IPS DF 6.9 (cell line): Measurements from ENCODE around the gene SLC17A7.

ENCODE experiments used
- DNase-seq: peaks from one replicate; pipeline ENCODE4 v3.0.0-alpha.2; 2013; ENCODE audit warnings: low read depth, low spot score
- H3K27ac ChIP-seq: one replicate; pipeline ENCODE4 v1.5.1; 2013; ENCODE audit warnings: low read length, control low read depth
- H3K27me3 ChIP-seq: 2 replicates; pipeline ENCODE4 v1.6.1; 2013; ENCODE audit warnings: mild to moderate bottlenecking, low read length; ENCODE audit not compliant: control insufficient read depth, insufficient read depth
- H3K36me3 ChIP-seq: 2 replicates; pipeline ENCODE4 v1.6.1; 2013; ENCODE audit warnings: low read length; ENCODE audit not compliant: control insufficient read depth, insufficient read depth
- H3K4me1 ChIP-seq: 2 replicates; pipeline ENCODE4 v1.6.1; 2013; ENCODE audit warnings: low read length; ENCODE audit not compliant: control insufficient read depth, insufficient read depth
- H3K4me3 ChIP-seq: 2 replicates; pipeline ENCODE4 v1.5.1; 2013; ENCODE audit warnings: mild to moderate bottlenecking, low read length
- H3K9me3 ChIP-seq: 2 replicates; pipeline ENCODE4 v1.6.1; 2013; ENCODE audit warnings: low read length, inconsistent platforms; ENCODE audit not compliant: control insufficient read depth, insufficient read depth
- WGBS: extraction: QIAGEN DNeasy Blood & Tissue Kit; methylation state at CpG from one replicate; pipeline ENCODE4 v1.1.7; 2013; ENCODE audit warnings: mixed read lengths, missing lambda C conversion rate; ENCODE audit not compliant: insufficient read length, insufficient coverage; 5-methylcytosine and 5-hydroxymethylcytosine counted together

Gene SLC17A7

GRCh38 chr19:49428547-49429451 lies 12.5 kb downstream of the SLC17A7 start:
- Histone ChIP-seq H3K27me3 (peaks cover 9% of the 10 kb centered on the region; the same call in 1 of the 2 replicates), H3K4me3 (peak overlapping the region; percentile 41; the same call in 1 of the 2 replicates), H3K9me3 (no peaks in the 10 kb centered on the region), H3K27ac (no peak overlapping the region), H3K36me3 (no peaks in the 10 kb centered on the region), H3K4me1 (peaks cover 15% of the 10 kb centered on the region)
- no CpG with 5 or more reads among the region's 29 CpGs for WGBS
- no peak for DNase-seq

GRCh38 chr19:49427855-49428546 lies 13.3 kb downstream of the SLC17A7 start:
- no peaks in the 10 kb centered on the region for H3K9me3 ChIP-seq
- no peak for DNase-seq
- peaks cover 14% of the 10 kb centered on the region for H3K4me1 ChIP-seq

GRCh38 chr19:49427339-49427738 lies 14.0 kb downstream of the SLC17A7 start:
- no peak for DNase-seq
- no peaks in the 10 kb centered on the region for H3K9me3 ChIP-seq
- H3K4me3 ChIP-seq = no peak overlapping the region
- H3K27me3 ChIP-seq = peaks cover 18% of the 10 kb centered on the region
- H3K27ac ChIP-seq = no peak overlapping the region
- H3K36me3 ChIP-seq = no peaks in the 10 kb centered on the region
- no CpG with 5 or more reads among the region's 12 CpGs for WGBS
- H3K4me1 ChIP-seq = peaks cover 18% of the 10 kb centered on the region

More at GRCh38 chr19:49427855-49428546, 13.3 kb downstream of the SLC17A7 start:
- Histone ChIP-seq H3K4me3 (peak overlapping the region; percentile 41; the same call in 1 of the 2 replicates), H3K27ac (no peak overlapping the region), H3K27me3 (peaks cover 12% of the 10 kb centered on the region; the same call in 1 of the 2 replicates), H3K36me3 (no peaks in the 10 kb centered on the region)
- WGBS = no CpG with 5 or more reads among the region's 45 CpGs

GRCh38 chr19:49425922-49426592 lies 15.3 kb downstream of the SLC17A7 start:
- peaks cover 15% of the 10 kb centered on the region for H3K4me1 ChIP-seq
- H3K4me3 ChIP-seq = peak overlapping the region; percentile 2; the same call in 1 of the 2 replicates
- H3K36me3 ChIP-seq = no peaks in the 10 kb centered on the region
- no CpG with 5 or more reads among the region's 30 CpGs for WGBS
- H3K9me3 ChIP-seq = no peaks in the 10 kb centered on the region
- H3K27ac ChIP-seq = no peak overlapping the region
- H3K27me3 ChIP-seq = peaks cover 24% of the 10 kb centered on the region
- DNase-seq = peak; percentile 85

DNA sequence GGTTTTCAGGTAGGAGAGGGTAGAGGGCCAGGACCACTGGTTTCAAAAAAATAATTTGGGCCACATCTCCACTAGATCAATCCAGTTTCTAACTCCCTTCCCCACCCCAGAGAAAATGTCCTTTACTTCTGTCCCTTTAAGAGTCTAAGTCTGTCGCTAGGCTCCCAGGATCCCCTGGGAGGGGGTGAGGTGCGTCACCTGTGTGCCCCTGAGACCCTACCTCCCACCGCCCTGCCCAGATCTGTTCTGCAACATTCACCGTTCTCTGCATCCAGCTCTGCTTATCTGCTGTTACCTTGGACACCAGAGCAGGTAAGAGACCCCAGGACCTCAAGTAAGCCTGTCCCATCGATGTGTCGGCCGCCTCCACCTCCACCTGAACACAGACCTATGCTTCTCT lies 16.1 kb downstream of the SLC17A7 start, which contains the start of gene GFY:
GFY (plus strand) TSS at position 211 of the 400 bp plus-strand sequence. CDS start 1,043 bp downstream, outside the sequence.
- H3K27me3 ChIP-seq = peaks cover 24% of the 10 kb centered on the region
- H3K27ac ChIP-seq = no peak within 1 kb of the TSS
- peaks cover 13% of the 10 kb centered on the region for H3K4me1 ChIP-seq
- H3K36me3 ChIP-seq = no peaks in the 10 kb centered on the region
- peak within 1 kb of the TSS; percentile 2; the same call in 1 of the 2 replicates for H3K4me3 ChIP-seq
- DNase-seq = no peak
- no CpG with 5 or more reads among the region's 7 CpGs for WGBS
- no peaks in the 10 kb centered on the region for H3K9me3 ChIP-seq

DNA sequence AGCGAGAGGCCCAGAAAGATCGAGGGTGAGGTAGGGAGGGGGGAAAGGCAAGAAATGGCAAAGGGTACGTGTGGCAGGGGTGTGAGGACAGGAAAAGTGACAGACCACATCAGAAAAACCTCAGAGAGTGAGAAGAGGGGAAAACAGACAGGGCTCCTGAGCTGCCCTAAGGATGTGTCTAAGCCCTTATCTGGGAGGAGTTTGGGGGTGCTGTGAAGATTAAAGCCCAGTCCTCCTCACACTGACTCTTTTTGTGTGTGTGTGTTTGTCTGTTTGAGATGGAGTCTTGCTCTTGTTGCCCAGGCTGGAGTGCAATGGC lies 17.4 kb downstream of the SLC17A7 start:
- no peaks in the 10 kb centered on the region for H3K9me3 ChIP-seq
- H3K27ac ChIP-seq = no peak overlapping the region
- DNase-seq = no peak
- H3K4me1 ChIP-seq = peaks cover 13% of the 10 kb centered on the region
- H3K27me3 ChIP-seq = peaks cover 24% of the 10 kb centered on the region
- no peaks in the 10 kb centered on the region for H3K36me3 ChIP-seq
- no peak overlapping the region for H3K4me3 ChIP-seq
- no CpG with 5 or more reads among the region's 3 CpGs for WGBS

- H3K27me3 ChIP-seq = peaks cover 24% of the 10 kb centered on the region
Observed at GRCh38 chr19:49423071-49423984, 18.0 kb downstream of the SLC17A7 start, which contains the start of gene PTH2. PTH2 (minus strand) TSS chr19:49423441; CDS start chr19:49423339, 102 bp downstream.

GRCh38 chr19:49422407-49423070 lies 18.8 kb downstream of the SLC17A7 start:
- Histone ChIP-seq H3K4me3 (peak overlapping the region; percentile 28; the same call in 1 of the 2 replicates), H3K27me3 (peaks cover 24% of the 10 kb centered on the region), H3K27ac (no peak overlapping the region), H3K4me1 (peaks cover 10% of the 10 kb centered on the region), H3K36me3 (no peaks in the 10 kb centered on the region), H3K9me3 (no peaks in the 10 kb centered on the region)
- WGBS = no CpG with 5 or more reads among the region's 58 CpGs
- DNase-seq = no peak

More at GRCh38 chr19:49423071-49423984, 18.0 kb downstream of the SLC17A7 start, which contains the start of gene PTH2:
- Histone ChIP-seq H3K9me3 (no peaks in the 10 kb centered on the region), H3K4me1 (peaks cover 13% of the 10 kb centered on the region), H3K4me3 (peak within 1 kb of the TSS; percentile 28; the same call in 1 of the 2 replicates), H3K36me3 (no peaks in the 10 kb centered on the region), H3K27ac (no peak within 1 kb of the TSS)
- no CpG with 5 or more reads among the region's 42 CpGs for WGBS
- DNase-seq = no peak

- H3K4me3 ChIP-seq = no peak overlapping the region
- peaks cover 24% of the 10 kb centered on the region for H3K27me3 ChIP-seq
- no peaks in the 10 kb centered on the region for H3K9me3 ChIP-seq
- no CpG with 5 or more reads among the region's 3 CpGs for WGBS
- no peak for DNase-seq
- no peak overlapping the region for H3K27ac ChIP-seq
- H3K4me1 ChIP-seq = peaks cover 10% of the 10 kb centered on the region
- H3K36me3 ChIP-seq = no peaks in the 10 kb centered on the region
Observed at GRCh38 chr19:49421878-49422202, 19.5 kb downstream of the SLC17A7 start.
